ENCODE data around the gene IPO7. TPM values are rescaled to one million over a fixed set of nuclear protein-coding genes. Genes with fewer than 3 reads are reported as not detected.

The IPO7 gene
- total RNA-seq, 1 donor from 2014 or later, result 57.5 TPM

GRCh38 chr11:9385327-9385899 is 961 bp downstream of the IPO7 start:
- TF ChIP-seq CTCF (conservative IDR thresholded peaks at IDR 0.05; ENCODE audit: low read depth, low read length), result no peak
- DNase-seq (ENCODE audit: low read depth), result no peak
- peak overlapping the region; percentile 94 for H3K4me3 ChIP-seq (ENCODE audit: low read depth, low read length)

GRCh38 chr11:9386086-9386485 is 1.6 kb downstream of the IPO7 start:
- DNase-seq (ENCODE audit: low read depth), result no peak
- no peak for TF ChIP-seq CTCF (conservative IDR thresholded peaks at IDR 0.05; ENCODE audit: low read depth, low read length)

GRCh38 chr11:9386901-9387300 is 2.4 kb downstream of the IPO7 start:
- no peak for TF ChIP-seq CTCF (conservative IDR thresholded peaks at IDR 0.05; ENCODE audit: low read depth, low read length)
- H3K4me3 ChIP-seq (ENCODE audit: low read depth, low read length), result no peak overlapping the region
- no peak for DNase-seq (ENCODE audit: low read depth)

More at GRCh38 chr11:9386086-9386485, 1.6 kb downstream of the IPO7 start:
- peak overlapping the region; percentile 94 for H3K4me3 ChIP-seq (ENCODE audit: low read depth, low read length)

- TF ChIP-seq CTCF (conservative IDR thresholded peaks at IDR 0.05; ENCODE audit: low read depth, low read length), result no peak
- no peak overlapping the region for H3K4me3 ChIP-seq (ENCODE audit: low read depth, low read length)
- DNase-seq (ENCODE audit: low read depth), result no peak
Measured at GRCh38 chr11:9396310-9396709, 11.9 kb downstream of the IPO7 start.

GRCh38 chr11:9396752-9397151 is 12.3 kb downstream of the IPO7 start:
- no peak for DNase-seq (ENCODE audit: low read depth)
- H3K4me3 ChIP-seq (ENCODE audit: low read depth, low read length), result no peak overlapping the region
- TF ChIP-seq CTCF (conservative IDR thresholded peaks at IDR 0.05; ENCODE audit: low read depth, low read length), result no peak

GRCh38 chr11:9397746-9398680 is 13.6 kb downstream of the IPO7 start:
- DNase-seq (ENCODE audit: low read depth), result no peak
- no peak overlapping the region for H3K4me3 ChIP-seq (ENCODE audit: low read depth, low read length)
- no peak for TF ChIP-seq CTCF (conservative IDR thresholded peaks at IDR 0.05; ENCODE audit: low read depth, low read length)

All from epithelial cell of proximal tubule (primary cell).